Body of pancreas (tissue), 4 donors: Measurements from ENCODE around the gene COL26A1.

Source experiments
- CTCF ChIP-seq, 7 experiments: fragments of 450-650 bp in 4 of 7; fragments of 200-600 bp in 3 of 7; sonication (generic) in 3 of 7; IDR thresholded peaks; one replicate each; pipeline ENCODE4 v1.5.1; 2016 to 2019; ENCODE audit warnings: antibody characterized with exemption in 7 of 7
- POLR2A ChIP-seq, 3 donors: fragments of 450-650 bp; IDR thresholded peaks; one replicate each; pipeline ENCODE4 v1.6.1; 2016; ENCODE audit warnings: antibody characterized with exemption in 3 of 3, mild to moderate bottlenecking in 2 of 3

- TF ChIP-seq CTCF (IDR thresholded peaks at IDR 0.05): no peak
- no peak for TF ChIP-seq POLR2A (IDR thresholded peaks at IDR 0.05)
Measured at GRCh38 chr7:101599787-101600186, 237.1 kb downstream of the COL26A1 start.
